CMK (cell line): ENCODE data around the gene RHBDD3.

Experiments
- DNase-seq: peaks from one replicate; pipeline ENCODE4 v3.0.0-alpha.2; 2010; ENCODE audit warnings: low read depth

RHBDD3 gene

GRCh38 chr22:29218758-29219408 is 48.9 kb downstream of the RHBDD3 start:
- DNase-seq: no peak

- no peak for DNase-seq
Measured at GRCh38 chr22:29217827-29218757, 49.7 kb downstream of the RHBDD3 start.

- no peak for DNase-seq
Measured at GRCh38 chr22:29216873-29217666, 50.7 kb downstream of the RHBDD3 start.

- no peak for DNase-seq
Measured at GRCh38 chr22:29216011-29216872, 51.5 kb downstream of the RHBDD3 start.

GRCh38 chr22:29215012-29215860 is 52.5 kb downstream of the RHBDD3 start:
- no peak for DNase-seq

GRCh38 chr22:29214232-29214631 is 53.5 kb downstream of the RHBDD3 start:
- no peak for DNase-seq

GRCh38 chr22:29213493-29213892 is 54.3 kb downstream of the RHBDD3 start:
- no peak for DNase-seq

- DNase-seq: no peak
Measured at GRCh38 chr22:29212743-29213142, 55.0 kb downstream of the RHBDD3 start.

- no peak for DNase-seq
Measured at GRCh38 chr22:29211466-29211865, 56.3 kb downstream of the RHBDD3 start.

GRCh38 chr22:29211066-29211465 is 56.7 kb downstream of the RHBDD3 start:
- no peak for DNase-seq
